Sciatic nerve (tissue), 2 donors: ENCODE data around the gene METTL25. TPM values are rescaled to one million over a fixed set of nuclear protein-coding genes. Genes with fewer than 3 reads are reported as not detected.

ENCODE experiments used
- ATAC-seq: fragments of 200-7000 bp; cut with Tn5 transposase; one replicate; pipeline ENCODE4 v1.9.1; 2020; ENCODE audit warnings: mild to moderate bottlenecking, moderate library complexity
- DNase-seq: peaks from one replicate; pipeline ENCODE4 v3.0.0-alpha.2; 2020; ENCODE audit warnings: low spot score
- intact Hi-C: fragments of 100-400 bp; cut with DNase I; formaldehyde crosslinking; loops from one replicate; pipeline ENCODE4 v1.14.2; 2022
- total RNA-seq: library from RNA; stranded (reverse); fragmentation: NEBNext Ultra II Directional; extraction: Animal tissue kit (Norgen Biotek cat#: 25700); gene quantifications from one replicate; pipeline ENCODE4 v1.2.1, GENCODE V29; 2021
- donor health status: DM: no; HTN: no; CAD: no.
- donor health status: DM: no; HTN: no; CAD: no.

METTL25 gene
- total RNA-seq, 1 donor from 2014 or later: 21.9 TPM

GRCh38 chr12:82514880-82515279 is 156.6 kb downstream of the METTL25 start:
- intact Hi-C loops: no loop called here

GRCh38 chr12:82515652-82516051 is 157.3 kb downstream of the METTL25 start:
- DNase-seq: no peak
- intact Hi-C loops: no loop called here
- ATAC-seq: no peak

More at GRCh38 chr12:82514880-82515279, 156.6 kb downstream of the METTL25 start:
- no peak for DNase-seq
- ATAC-seq: no peak

- DNase-seq (no peak), ATAC-seq (no peak)
- intact Hi-C loops: no loop called here
Measured at GRCh38 chr12:82517027-82517426, 158.7 kb downstream of the METTL25 start.

GRCh38 chr12:82517808-82518207 is 159.5 kb downstream of the METTL25 start:
- DNase-seq: no peak
- intact Hi-C loops: no loop called here
- no peak for ATAC-seq

DNA sequence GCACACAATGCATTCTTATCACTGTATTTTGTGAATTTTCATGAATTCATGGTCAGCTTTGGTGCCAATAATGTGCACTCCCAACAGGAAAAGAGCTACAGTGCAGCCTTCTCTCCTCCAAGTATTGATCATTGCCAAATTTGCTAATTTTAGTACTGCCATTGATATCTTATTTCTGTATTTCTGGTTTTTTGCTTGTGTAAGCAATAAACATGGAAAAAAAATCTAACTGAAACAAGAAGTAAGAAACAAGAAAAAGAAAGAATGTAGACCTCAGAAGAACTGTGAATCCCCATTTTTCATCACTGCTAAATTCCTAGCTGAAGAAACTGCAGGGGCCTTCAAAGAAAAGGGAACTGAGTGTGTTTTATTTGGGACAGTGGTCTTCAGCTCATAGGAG is 161.2 kb downstream of the METTL25 start:
- no peak for ATAC-seq
- DNase-seq: no peak
- intact Hi-C loops: no loop called here

- DNase-seq (no peak), ATAC-seq (no peak)
- intact Hi-C loops: no loop called here
Measured at GRCh38 chr12:82522285-82522684, 164.0 kb downstream of the METTL25 start.

- intact Hi-C loops: no loop called here
- DNase-seq (no peak), ATAC-seq (no peak)
Measured at GRCh38 chr12:82522762-82523161, 164.4 kb downstream of the METTL25 start.

DNA sequence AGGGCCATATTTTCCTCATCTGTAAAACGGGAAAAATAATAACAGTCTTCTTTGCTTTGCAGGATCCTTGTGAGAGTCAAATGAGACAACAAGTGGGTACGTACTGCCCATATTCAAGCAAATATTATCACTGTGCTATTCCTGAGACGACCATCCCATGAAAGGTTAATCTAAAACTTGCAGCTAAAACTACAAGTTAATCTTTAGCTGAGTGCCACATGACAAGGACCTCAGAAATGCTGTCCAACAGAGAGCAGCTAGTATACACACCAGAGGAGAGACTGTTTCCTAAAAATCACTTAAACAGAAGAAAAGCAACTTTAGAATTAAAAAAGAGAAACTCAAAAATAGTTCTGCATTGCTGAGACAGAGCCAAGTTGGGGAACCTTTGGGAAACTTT is 165.7 kb downstream of the METTL25 start:
- DNase-seq (no peak), ATAC-seq (no peak)
- intact Hi-C loops: no loop called here

GRCh38 chr12:82524641-82525040 is 166.3 kb downstream of the METTL25 start:
- DNase-seq: no peak
- intact Hi-C loops: no loop called here
- no peak for ATAC-seq

DNA sequence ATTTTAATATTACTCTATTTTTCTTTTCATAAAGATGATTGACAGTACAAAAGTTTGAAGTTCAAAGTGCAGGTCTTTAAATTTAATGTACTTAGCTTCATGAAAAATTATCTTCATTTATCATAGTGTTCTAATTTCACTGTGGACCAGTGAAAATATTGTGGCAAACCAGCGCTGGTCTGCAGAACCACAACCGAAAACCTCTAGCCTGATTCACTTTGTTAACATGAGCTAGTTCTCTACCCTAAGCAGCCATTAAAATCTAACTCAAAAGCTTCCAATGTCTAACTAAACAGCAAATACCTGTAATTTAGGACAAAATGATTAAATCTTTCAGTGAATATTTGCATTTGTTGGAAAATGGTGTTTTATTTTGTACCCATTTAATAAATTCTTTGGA is 167.3 kb downstream of the METTL25 start:
- DNase-seq: no peak
- ATAC-seq: no peak
- intact Hi-C loops: no loop called here

DNA sequence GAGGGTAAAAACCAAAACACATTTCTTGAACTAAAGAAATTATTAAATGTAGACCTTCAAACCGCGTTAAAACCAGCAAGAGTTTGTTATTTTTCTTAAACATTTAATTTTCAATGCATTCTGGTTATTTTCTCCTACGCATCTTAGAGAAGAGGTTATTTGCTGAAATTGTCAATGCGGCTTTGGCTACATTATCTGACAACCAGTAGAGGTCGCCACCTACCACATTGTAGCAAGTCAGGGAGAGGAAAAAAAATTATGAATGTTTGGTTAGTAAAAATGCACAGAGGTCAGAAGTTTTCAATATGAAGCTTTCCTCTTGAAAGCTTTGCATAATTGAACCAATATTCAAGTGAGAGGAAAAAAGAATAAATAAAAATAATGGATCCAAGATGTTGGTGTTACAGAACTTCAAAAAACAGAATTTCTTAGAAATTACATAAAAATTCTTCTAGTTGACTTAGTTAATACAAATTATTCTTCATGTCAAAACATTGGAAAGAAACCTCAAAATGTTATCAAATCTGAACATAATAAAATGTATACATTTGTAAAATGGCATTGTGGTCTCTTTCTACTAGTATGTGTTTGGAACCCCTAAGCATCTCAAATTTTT is 168.9 kb downstream of the METTL25 start:
- intact Hi-C loops: no loop called here
- ATAC-seq: no peak

More for the DNA sequence above, 168.9 kb downstream of the METTL25 start:
- DNase-seq: no peak

Other genes starting within 250 kb of the METTL25 start
- 34.4 TPM for gene CCDC59, start 142 bp upstream of the METTL25 start, total RNA-seq